Heart right ventricle (tissue), 16 donors: ENCODE measurements around the gene SRGAP1. TPM values are rescaled to one million over a fixed set of nuclear protein-coding genes. Genes with fewer than 3 reads are reported as not detected.

Source experiments
- ATAC-seq, 8 donors: fragments of 200-7000 bp; cut with Tn5 transposase; one replicate each; pipeline ENCODE4 v1.9.1; 2020; ENCODE audit warnings: mild to moderate bottlenecking in 8 of 8, moderate library complexity in 8 of 8, moderate number of reproducible peaks in 1 of 8
- DNase-seq, 2 donors: peaks; one replicate each; pipeline ENCODE4 v3.0.0-alpha.2; 2020
- H3K27ac ChIP-seq, 10 donors: fragments of 200-600 bp; sonication (generic) in 2 of 10; one replicate each; pipeline versions ENCODE4 v1.5.0 to v1.8.0; 2020 to 2022; ENCODE audit warnings: mild to moderate bottlenecking in 3 of 10
- H3K27me3 ChIP-seq, 7 donors: fragments of 200-600 bp; one replicate each; pipeline ENCODE4 v1.8.0; 2021 to 2022; ENCODE audit warnings: mild to moderate bottlenecking in 2 of 7
- H3K36me3 ChIP-seq, 9 donors: fragments of 200-600 bp; sonication (generic) in 1 of 9; one replicate each; pipeline versions ENCODE4 v1.5.0 to v1.8.0; 2020 to 2022; ENCODE audit warnings: mild to moderate bottlenecking in 2 of 9
- H3K4me1 ChIP-seq, 9 donors: fragments of 200-600 bp; sonication (generic) in 1 of 9; one replicate each; pipeline versions ENCODE4 v1.5.0 to v1.8.0; 2020 to 2022; ENCODE audit warnings: mild to moderate bottlenecking in 4 of 9
- H3K4me3 ChIP-seq, 10 donors: fragments of 200-600 bp; sonication (generic) in 2 of 10; one replicate each; pipeline versions ENCODE4 v1.5.0 to v1.8.0; 2020 to 2022; ENCODE audit warnings: mild to moderate bottlenecking in 7 of 10, moderate library complexity in 2 of 10
- H3K9me3 ChIP-seq, 11 donors: fragments of 200-600 bp in 10 of 11; sonication (generic) in 2 of 11; one replicate each; pipeline versions ENCODE4 v1.5.0 to v1.8.0; 2013 to 2022; ENCODE audit warnings: mild to moderate bottlenecking in 2 of 11, control low read depth in 1 of 11, moderate library complexity in 1 of 11
- CTCF ChIP-seq, 9 donors: fragments of 200-600 bp; sonication (generic) in 2 of 9; IDR thresholded peaks; one replicate each; pipeline versions ENCODE4 v1.5.0 to v1.8.0; 2021 to 2022; ENCODE audit warnings: antibody characterized with exemption in 9 of 9, mild to moderate bottlenecking in 5 of 9, moderate library complexity in 1 of 9
- WGBS, 2 donors: extraction: QIAGEN DNeasy Blood & Tissue Kit; methylation state at CpG; one replicate each; pipeline ENCODE4 v1.1.7; 2013; ENCODE audit warnings: inconsistent platforms in 1 of 2; 5-methylcytosine and 5-hydroxymethylcytosine counted together
- intact Hi-C, 10 donors: fragments of 100-400 bp; cut with DNase I; formaldehyde crosslinking; loops; one replicate each; pipeline versions ENCODE4 v1.11.1 to v1.14.2; 2022
- polyA plus RNA-seq, 2 donors: library from polyadenylated mRNA; stranded (reverse); fragments of 200-250 nt; gene quantifications; one replicate each; pipeline ENCODE4 v1.2.3, GENCODE V29; 2013
- total RNA-seq, 10 donors: library from RNA; stranded (reverse); fragmentation: NEBNext Ultra II Directional in 3 of 10; extraction: Animal tissue kit (Norgen Biotek cat#: 25700) in 3 of 10; gene quantifications; one replicate each; pipeline versions ENCODE4 v1.2.1 to v1.2.4, GENCODE V29; 2021 to 2023
- donor health status: Arrhythmogenic right ventricular cardiomyopathy.
- donor health status: ischemic (EF 13 %, LVEDD 7.1; RV severe dilation, severe dysfunction).
- donor health status: healthy with polysubstance abuse.
- donor health status: DM: no; HTN: yes; CAD: no.
- donor health status: DM: no; HTN: no; CAD: no.
- donor health status: ischemic (EF 25% LVEDD 6.9; RV normal size, moderate dysfunction).
- donor health status: ischemic (EF 25% LVEDD 5.7; RV mildly dilated, moderate dysfunction).
- donor health status: healthy.
- donor health status: DM: yes; HTN: yes; CAD: no.
- donor health status: Ischemic cardiomyopathy.
- donor health status: ischemic (EF 35%, LVEDD 5.7; RV mildly dilated, moderate dysfunction).
- donor health status: nonischemic (EF 11% LVEDD 7.7; RV severe dilation, severe dysfunction).
- donor health status: DM: yes; HTN: yes; CAD: no.
- donor health status: PGD.
- donor health status: ischemic (EF 29% LVEDD 5.4; RV normal size, mild dysfunction).
- donor health status: nonischemic (EF 23%, LVEDD 6.1; RV moderate dilation, normal function).

Gene SRGAP1
- total and polyA plus RNA-seq, 12 donors = 1.3 to 6.4 (median 3.6) TPM

DNA sequence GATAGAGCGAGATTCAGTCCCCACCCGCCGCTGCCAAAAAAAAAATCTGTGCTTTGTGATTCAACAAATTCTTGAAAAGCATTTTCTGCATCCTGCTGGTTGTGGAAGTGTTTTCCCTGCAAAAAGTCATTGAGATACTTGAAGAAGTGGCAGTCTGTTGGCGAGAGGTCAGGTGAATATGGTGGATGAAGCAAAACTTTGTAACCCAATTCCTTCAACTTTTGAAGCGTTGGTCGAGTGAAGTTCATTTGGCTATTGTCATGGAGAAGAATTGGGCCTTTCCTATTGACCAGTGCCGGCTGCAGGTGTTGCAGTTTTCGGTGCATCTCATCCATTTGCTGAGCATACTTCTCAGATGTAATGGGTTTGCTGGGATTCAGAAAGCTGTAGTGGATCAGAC lies 20.9 kb downstream of the SRGAP1 start:
- 95 to 97% methylated on average over 8 of the region's 8 CpGs for WGBS, 2 donors
- intact Hi-C loops = no loop called here
- Histone ChIP-seq H3K4me3 (no peak overlapping the region), H3K9me3 (no peaks in the 10 kb centered on the region), H3K4me1 (peaks cover 0 to 28% (median 8%) of the 10 kb centered on the region in 9 donors), H3K27ac (no peak overlapping the region), H3K27me3 (no peaks in the 10 kb centered on the region), H3K36me3 (no peaks in the 10 kb centered on the region)
- ATAC-seq = no peak
- TF ChIP-seq CTCF (IDR thresholded peaks at IDR 0.05) = no peak
- DNase-seq = no peak

- Histone ChIP-seq H3K4me3 (no peak overlapping the region), H3K27ac (no peak overlapping the region), H3K36me3 (no peaks in the 10 kb centered on the region), H3K9me3 (no peaks in the 10 kb centered on the region), H3K27me3 (no peaks in the 10 kb centered on the region), H3K4me1 (peaks cover 0 to 25% (median 8%) of the 10 kb centered on the region in 9 donors)
- ATAC-seq (no peak), DNase-seq (no peak)
- WGBS, 2 donors = 94 to 97% methylated on average over 3 of the region's 3 CpGs
- no peak for TF ChIP-seq CTCF (IDR thresholded peaks at IDR 0.05)
- intact Hi-C loops = no loop called here
Observed at GRCh38 chr12:63867053-63867452, 22.6 kb downstream of the SRGAP1 start.

DNA sequence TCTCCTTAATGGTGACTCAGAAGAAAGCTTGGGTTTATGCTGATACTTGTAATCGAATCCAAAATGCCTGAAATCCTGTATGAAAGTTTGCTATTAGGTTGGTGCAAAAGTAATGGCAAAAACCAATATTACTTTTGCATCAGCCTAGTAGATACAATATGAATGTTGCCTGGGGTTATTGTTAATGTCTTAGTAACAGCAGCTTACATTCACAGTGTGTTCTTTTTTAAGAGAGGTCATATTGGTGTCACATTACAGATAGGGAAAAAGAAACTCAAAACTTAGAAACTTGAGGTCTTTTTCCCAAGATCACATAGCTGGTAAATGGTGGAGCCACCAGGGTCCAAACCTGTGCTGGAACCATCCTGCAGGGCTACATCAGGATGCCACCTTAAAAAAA lies 25.2 kb downstream of the SRGAP1 start:
- no peaks in the 10 kb centered on the region for H3K9me3 ChIP-seq
- intact Hi-C loops = no loop called here
- H3K27ac ChIP-seq = no peak overlapping the region
- H3K36me3 ChIP-seq = no peaks in the 10 kb centered on the region
- no peak for ATAC-seq
- peaks cover 0 to 11% (median 0%) of the 10 kb centered on the region in 9 donors for H3K4me1 ChIP-seq
- H3K4me3 ChIP-seq = no peak overlapping the region
- TF ChIP-seq CTCF (IDR thresholded peaks at IDR 0.05) = no peak
- no peak for DNase-seq
- no peaks in the 10 kb centered on the region for H3K27me3 ChIP-seq
- WGBS, 2 donors = 92 to 93% methylated on average over 1 of the region's 1 CpG

DNA sequence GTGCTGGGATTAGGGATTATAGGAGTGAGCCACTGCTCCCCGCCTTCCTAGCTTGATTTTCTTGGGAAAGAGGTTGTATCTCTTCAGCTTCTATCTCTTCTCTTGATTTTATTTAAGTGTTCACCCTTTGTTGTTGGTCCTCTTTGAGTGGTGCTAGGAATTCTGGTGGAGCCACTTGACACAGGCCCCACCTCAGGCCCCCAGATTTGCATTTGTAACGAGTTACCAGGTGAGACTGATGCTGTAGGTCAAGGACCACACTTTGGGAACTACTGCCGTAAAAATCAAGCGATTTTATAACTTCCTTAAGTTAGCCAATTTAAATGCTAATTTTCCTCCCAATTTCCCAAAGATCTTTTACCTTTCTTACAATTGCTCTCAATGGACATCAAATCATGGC lies 26.3 kb downstream of the SRGAP1 start:
- H3K27me3 ChIP-seq = no peaks in the 10 kb centered on the region
- ATAC-seq (no peak), DNase-seq (no peak)
- H3K9me3 ChIP-seq = no peaks in the 10 kb centered on the region
- no peaks in the 10 kb centered on the region for H3K36me3 ChIP-seq
- 95 to 97% methylated on average over 4 of the region's 4 CpGs for WGBS, 2 donors
- no peak for TF ChIP-seq CTCF (IDR thresholded peaks at IDR 0.05)
- intact Hi-C loops = no loop called here
- no peak overlapping the region for H3K27ac ChIP-seq
- no peak overlapping the region for H3K4me3 ChIP-seq
- H3K4me1 ChIP-seq = peaks cover 0 to 11% (median 0%) of the 10 kb centered on the region in 9 donors
